Epithelial cell of esophagus (primary cell): Measurements from ENCODE around the gene GABRR3.

Experiments
- DNase-seq: peaks from one replicate; pipeline ENCODE4 v3.0.0; 2010; ENCODE audit warnings: low read depth
- H3K4me3 ChIP-seq: 2 replicates; pipeline ENCODE4 v1.5.1; 2011; ENCODE audit warnings: mild to moderate bottlenecking, low read length, control low read depth
- TF ChIP-seq, protein P1 (sequence below): IDR thresholded peaks from 2 replicates; pipeline ENCODE4 v1.5.1; 2011; ENCODE audit warnings: low read depth, mild to moderate bottlenecking, low read length, control low read depth, inconsistent platforms; ENCODE audit not compliant: insufficient read depth; ENCODE audit errors: missing control alignments

Gene GABRR3

DNA sequence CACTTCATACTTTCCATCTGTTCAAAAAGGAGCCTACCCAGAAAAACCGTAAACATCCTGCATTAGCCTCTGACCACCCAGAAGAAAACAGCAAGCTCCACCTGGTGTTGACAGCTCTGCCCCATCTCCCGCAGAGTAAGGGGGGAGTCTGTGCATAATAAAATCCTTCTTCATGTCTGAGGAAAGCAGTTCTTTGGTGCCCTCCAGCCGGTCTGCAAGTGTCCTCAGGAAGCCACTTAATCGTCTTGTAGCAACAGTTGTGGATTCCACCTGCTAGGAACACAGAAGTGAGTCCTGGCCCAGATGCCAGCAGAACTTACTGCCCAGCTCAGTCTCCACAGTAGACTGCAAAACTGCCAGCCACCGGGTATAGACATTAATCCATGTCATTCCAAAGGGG lies 85.4 kb downstream of the GABRR3 start:
- TF ChIP-seq, protein P1, sequence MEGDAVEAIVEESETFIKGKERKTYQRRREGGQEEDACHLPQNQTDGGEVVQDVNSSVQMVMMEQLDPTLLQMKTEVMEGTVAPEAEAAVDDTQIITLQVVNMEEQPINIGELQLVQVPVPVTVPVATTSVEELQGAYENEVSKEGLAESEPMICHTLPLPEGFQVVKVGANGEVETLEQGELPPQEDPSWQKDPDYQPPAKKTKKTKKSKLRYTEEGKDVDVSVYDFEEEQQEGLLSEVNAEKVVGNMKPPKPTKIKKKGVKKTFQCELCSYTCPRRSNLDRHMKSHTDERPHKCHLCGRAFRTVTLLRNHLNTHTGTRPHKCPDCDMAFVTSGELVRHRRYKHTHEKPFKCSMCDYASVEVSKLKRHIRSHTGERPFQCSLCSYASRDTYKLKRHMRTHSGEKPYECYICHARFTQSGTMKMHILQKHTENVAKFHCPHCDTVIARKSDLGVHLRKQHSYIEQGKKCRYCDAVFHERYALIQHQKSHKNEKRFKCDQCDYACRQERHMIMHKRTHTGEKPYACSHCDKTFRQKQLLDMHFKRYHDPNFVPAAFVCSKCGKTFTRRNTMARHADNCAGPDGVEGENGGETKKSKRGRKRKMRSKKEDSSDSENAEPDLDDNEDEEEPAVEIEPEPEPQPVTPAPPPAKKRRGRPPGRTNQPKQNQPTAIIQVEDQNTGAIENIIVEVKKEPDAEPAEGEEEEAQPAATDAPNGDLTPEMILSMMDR, result no peak
- DNase-seq, result no peak

DNA sequence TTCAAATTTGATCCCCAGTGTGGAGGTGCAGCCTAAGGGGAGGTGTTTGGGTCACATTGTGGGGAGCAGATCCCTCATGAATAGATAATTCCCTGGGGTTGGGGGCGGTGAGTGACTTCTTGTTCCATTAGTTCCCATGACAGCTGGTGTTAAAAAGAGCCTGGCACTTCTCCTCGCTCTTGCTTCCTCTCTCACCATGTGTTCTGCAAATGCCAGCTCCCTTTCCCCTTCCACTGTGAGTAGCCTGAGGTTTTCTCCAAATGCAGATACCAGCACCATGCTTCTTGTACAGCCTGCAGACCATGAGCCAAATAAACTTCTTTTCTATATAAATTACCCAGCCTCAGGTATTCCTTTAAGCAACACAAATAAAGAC lies 86.0 kb downstream of the GABRR3 start:
- TF ChIP-seq, protein P1, result no peak
- DNase-seq, result no peak
- no peak overlapping the region for H3K4me3 ChIP-seq

More for the DNA sequence above, 85.4 kb downstream of the GABRR3 start:
- H3K4me3 ChIP-seq, result no peak overlapping the region

DNA sequence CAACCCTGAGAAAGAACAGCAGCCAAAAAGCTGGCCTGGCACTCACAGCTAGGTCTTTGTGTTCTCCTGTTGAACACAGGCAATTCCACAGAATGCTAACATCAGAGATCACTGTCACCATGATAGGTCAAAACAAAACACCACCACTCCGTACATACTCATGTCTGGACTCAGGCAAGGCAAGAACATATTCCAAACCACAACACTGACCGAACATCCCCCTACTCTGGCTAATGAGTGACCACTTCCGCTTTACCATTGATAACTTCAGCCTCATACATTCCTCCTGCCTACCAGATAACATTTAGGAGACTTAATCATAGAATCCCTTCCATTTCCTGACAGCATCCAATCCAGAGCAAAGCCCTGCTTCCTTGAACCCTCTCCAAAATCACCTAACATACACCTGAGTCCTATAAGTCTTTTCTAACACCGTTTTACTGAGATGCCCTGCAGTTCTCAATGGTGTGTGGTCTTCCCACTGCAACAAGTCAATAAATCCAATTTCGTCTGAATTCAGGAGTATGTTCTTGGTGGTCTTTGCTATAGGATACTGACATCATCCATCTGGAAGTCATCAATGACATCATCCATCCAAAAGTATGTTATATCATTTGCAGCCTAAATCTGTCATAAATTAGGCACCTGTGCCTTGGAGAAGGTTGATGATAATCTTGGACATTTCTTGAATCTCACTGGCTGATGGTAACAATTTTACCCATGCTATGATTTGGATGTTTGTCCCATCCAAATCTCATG lies 86.6 kb downstream of the GABRR3 start:
- DNase-seq, result no peak
- no peak overlapping the region for H3K4me3 ChIP-seq
- TF ChIP-seq, protein P1, result no peak

DNA sequence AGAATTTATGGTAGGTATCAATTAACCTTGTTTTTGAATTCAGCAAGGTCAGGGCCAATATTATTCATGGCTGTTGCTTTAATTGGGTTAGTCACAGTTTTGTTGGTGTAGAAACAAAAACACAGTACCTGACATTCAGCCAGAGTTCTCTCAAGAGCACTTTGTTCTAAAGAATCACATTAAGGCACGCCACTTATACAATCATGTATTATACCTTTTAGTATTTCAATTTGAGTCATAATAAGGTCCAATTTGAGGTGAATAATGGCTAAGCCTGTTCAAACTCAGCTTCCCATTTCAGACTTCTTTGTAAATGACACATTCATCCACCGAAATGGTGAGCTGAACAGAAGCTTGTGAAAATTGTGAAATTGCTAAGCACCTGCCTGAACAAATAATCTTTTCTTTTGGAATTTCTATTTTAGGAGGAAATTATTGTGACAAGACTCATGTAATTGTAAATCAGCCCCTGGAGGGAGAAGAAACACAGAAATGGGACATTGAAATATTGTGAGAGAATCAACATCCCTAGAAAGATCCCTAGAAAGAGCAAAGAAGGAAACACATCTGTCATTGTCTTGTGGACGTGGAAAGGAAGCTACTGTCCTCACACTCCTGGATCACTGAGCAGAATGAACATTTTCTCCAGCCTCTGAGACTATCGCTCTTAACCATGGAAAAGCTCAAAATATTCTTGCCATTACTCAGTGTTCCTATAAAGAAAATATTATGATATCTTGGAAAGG lies 92.1 kb downstream of the GABRR3 start:
- DNase-seq, result peak; percentile 33
- no peak overlapping the region for H3K4me3 ChIP-seq
- TF ChIP-seq, protein P1, result no peak

DNA sequence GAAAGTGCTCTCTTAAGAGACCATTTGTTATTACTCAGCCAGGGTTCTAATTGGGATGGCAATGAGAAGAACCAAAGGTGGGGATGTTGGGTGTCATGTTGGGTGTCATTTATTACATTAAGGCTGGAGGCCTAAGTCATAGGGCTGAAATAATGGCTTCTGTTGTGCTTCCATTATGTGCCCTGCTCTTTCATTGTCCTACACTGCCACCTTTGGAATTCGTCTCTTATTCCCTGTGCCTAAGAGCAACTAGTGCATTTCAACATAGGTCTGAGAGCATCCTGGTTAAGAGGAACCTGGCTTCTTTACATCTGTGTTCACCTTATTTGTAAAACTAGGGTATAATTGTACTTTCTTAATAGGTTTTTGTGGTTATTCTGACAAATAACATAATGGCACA lies 95.1 kb downstream of the GABRR3 start:
- no peak overlapping the region for H3K4me3 ChIP-seq
- DNase-seq, result peak; percentile 26
- TF ChIP-seq, protein P1, result peak; percentile 13

DNA sequence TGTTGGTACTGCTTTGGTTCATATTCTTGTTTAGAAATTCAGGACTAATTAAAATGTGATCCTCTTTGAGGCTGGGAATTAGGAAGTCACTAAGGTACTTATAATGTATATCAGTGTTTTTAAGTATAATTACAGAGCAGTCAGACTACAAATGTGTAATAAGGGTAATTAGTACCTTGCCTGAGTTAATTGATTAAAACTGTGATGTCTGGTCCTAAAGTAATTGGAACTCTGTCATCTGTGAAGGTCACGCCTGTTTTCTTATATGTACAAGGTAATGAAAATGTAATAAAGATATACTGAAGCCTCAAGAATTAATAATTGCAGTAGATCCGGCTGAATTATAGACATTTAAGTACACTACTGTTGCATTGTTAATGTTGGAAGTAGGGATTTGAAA lies 95.7 kb downstream of the GABRR3 start:
- TF ChIP-seq, protein P1, result no peak
- no peak overlapping the region for H3K4me3 ChIP-seq
- no peak for DNase-seq
